HepG2 (cell line): ENCODE measurements around the gene CHD9. TPM values are rescaled to one million over a fixed set of nuclear protein-coding genes. Genes with fewer than 3 reads are reported as not detected.

Source experiments
- ESRRA ChIP-seq: sonication (generic); formaldehyde crosslinking; IDR thresholded peaks from 2 replicates; pipeline ENCODE4 v1.5.1; 2020; ENCODE audit warnings: mild to moderate bottlenecking, low read depth, missing genetic modification reagents
- FOXO1 ChIP-seq: sonication (generic); formaldehyde crosslinking; IDR thresholded peaks from 2 replicates; pipeline ENCODE4 v1.4.0; 2020; ENCODE audit warnings: missing genetic modification reagents
- GFI1 ChIP-seq: sonication (generic); formaldehyde crosslinking; IDR thresholded peaks from 2 replicates; pipeline ENCODE4 v1.5.0; 2020; ENCODE audit warnings: missing genetic modification reagents, mild to moderate bottlenecking, borderline replicate concordance
- HNRNPL ChIP-seq: fragments of 200-400 bp; formaldehyde crosslinking; IDR thresholded peaks from 2 replicates; pipeline ENCODE4 v1.6.1; 2017; ENCODE audit warnings: mild to moderate bottlenecking, low read depth, low read length
- KAT2B ChIP-seq: fragments of 150-350 bp; IDR thresholded peaks from 2 replicates; pipeline ENCODE4 v1.6.1; 2014; ENCODE audit warnings: low read depth, low read length, borderline replicate concordance
- MYNN ChIP-seq: sonication (generic); formaldehyde crosslinking; IDR thresholded peaks from 2 replicates; pipeline ENCODE4 v1.4.0; 2020; ENCODE audit warnings: mild to moderate bottlenecking, low read depth, missing genetic modification reagents
- NAIF1 ChIP-seq: sonication (generic); formaldehyde crosslinking; IDR thresholded peaks from 2 replicates; pipeline ENCODE4 v1.5.0; 2020; ENCODE audit warnings: mild to moderate bottlenecking, missing genetic modification reagents, borderline replicate concordance
- NFAT5 ChIP-seq: sonication (generic); formaldehyde crosslinking; IDR thresholded peaks from 2 replicates; pipeline ENCODE4 v1.4.0; 2020; ENCODE audit warnings: missing genetic modification reagents
- PCBP2 ChIP-seq: fragments of 200-400 bp; formaldehyde crosslinking; optimal IDR thresholded peaks from 2 replicates; pipeline ENCODE3; 2018; ENCODE audit warnings: low read length, low read depth; ENCODE audit not compliant: poor library complexity, severe bottlenecking
- RFXANK ChIP-seq: IDR thresholded peaks from 2 replicates; pipeline ENCODE4 v1.6.1; 2016
- ZNF687 ChIP-seq: sonication (generic); formaldehyde crosslinking; IDR thresholded peaks from 2 replicates; pipeline ENCODE4 v1.5.1; 2020; ENCODE audit warnings: mild to moderate bottlenecking, missing genetic modification reagents, moderate library complexity
- polyA plus RNA-seq, 8 experiments: library from polyadenylated mRNA; depleted of rRNA in 3 of 8; stranded (reverse) in 7 of 8; unstranded in 1 of 8; fragments of >200 nt; fragmentation: Illumina TruSeq in 4 of 8; extraction: Trizol in 4 of 8; gene quantifications; 2 replicates each; pipeline versions ENCODE4 v1.2.1 to v1.2.3, GENCODE V29; 2011 to 2016; ENCODE audit warnings: low read depth in 4 of 8, missing spikeins in 1 of 8, mixed read lengths in 1 of 8; ENCODE audit not compliant: insufficient read depth in 1 of 8
- total RNA-seq, 5 experiments: library from RNA; depleted of rRNA; stranded (reverse); fragments of >200 nt; fragmentation: Illumina TruSeq; extraction: Trizol; gene quantifications; 2 replicates each; pipeline ENCODE4 v1.2.3, GENCODE V29; 2016; ENCODE audit warnings: low read depth in 1 of 5
- TF ChIP-seq, protein P1 (sequence below): sonication (generic); formaldehyde crosslinking; IDR thresholded peaks from 2 replicates; pipeline ENCODE4 v1.4.0; 2020; ENCODE audit warnings: missing genetic modification reagents, mild to moderate bottlenecking, borderline replicate concordance
- TF ChIP-seq, protein P2 (sequence below): sonication (generic); formaldehyde crosslinking; IDR thresholded peaks from 2 replicates; pipeline ENCODE4 v1.9.0; 2022; ENCODE audit warnings: low read depth, missing genetic modification reagents

CHD9 gene
- total and polyA plus RNA-seq, 2 of the 13 experiments (the other 11 are each of a cell fraction or from before 2014, with no cell fraction given) = 23.4 to 27.7 TPM

DNA sequence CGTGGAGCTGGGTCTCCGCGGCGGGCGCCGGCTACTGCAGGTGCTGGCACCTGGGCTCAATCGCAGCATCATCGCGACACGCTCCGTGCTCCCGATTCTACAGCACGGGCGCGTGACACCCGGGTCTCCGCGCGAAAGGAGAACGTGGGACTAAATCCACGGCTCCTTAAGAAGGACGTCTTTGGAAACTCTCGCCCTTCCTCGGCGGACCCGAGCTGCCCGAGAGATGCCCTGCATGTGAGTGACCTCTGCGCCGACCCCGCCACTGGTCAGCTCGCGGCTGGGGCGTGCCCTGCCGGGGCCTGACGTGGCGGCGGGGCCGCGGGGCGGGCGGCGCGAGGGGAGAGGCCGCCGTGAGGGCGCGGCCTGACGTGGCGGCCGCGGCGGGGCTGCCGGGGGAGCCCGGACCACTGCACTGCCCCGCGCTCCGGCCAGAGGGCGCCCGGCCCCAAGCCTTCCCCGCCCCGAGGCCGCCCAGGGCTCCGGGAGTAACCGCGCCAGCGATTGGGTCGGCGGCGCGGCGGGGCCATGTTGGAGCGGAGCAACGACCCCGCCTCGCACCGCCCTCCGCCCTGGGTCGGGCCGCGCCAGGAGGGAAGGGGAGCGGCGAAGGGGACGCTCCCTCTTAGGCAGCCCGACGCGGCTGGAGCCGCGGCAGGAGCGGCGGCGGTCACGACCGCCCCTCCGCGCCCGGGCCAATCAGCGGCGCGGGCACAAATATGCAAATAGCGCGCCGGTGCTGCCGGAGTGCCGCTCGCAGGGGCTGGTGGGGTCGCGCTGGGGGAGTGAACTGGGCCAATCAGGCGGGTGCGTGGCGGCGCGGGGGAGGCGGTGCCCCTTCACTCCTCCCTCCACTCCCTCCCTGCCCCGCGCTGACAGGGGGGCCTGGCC is 75.6 kb downstream of the CHD9 start (continued):
- peak; percentile 75; the same call in 1 of the 2 replicates for TF ChIP-seq HNRNPL
- no peak for TF ChIP-seq RFXANK (CRISPR knock-in tag)
- TF ChIP-seq ZNF687 (CRISPR knock-in tag) = peak; percentile 89
- TF ChIP-seq, protein P1, sequence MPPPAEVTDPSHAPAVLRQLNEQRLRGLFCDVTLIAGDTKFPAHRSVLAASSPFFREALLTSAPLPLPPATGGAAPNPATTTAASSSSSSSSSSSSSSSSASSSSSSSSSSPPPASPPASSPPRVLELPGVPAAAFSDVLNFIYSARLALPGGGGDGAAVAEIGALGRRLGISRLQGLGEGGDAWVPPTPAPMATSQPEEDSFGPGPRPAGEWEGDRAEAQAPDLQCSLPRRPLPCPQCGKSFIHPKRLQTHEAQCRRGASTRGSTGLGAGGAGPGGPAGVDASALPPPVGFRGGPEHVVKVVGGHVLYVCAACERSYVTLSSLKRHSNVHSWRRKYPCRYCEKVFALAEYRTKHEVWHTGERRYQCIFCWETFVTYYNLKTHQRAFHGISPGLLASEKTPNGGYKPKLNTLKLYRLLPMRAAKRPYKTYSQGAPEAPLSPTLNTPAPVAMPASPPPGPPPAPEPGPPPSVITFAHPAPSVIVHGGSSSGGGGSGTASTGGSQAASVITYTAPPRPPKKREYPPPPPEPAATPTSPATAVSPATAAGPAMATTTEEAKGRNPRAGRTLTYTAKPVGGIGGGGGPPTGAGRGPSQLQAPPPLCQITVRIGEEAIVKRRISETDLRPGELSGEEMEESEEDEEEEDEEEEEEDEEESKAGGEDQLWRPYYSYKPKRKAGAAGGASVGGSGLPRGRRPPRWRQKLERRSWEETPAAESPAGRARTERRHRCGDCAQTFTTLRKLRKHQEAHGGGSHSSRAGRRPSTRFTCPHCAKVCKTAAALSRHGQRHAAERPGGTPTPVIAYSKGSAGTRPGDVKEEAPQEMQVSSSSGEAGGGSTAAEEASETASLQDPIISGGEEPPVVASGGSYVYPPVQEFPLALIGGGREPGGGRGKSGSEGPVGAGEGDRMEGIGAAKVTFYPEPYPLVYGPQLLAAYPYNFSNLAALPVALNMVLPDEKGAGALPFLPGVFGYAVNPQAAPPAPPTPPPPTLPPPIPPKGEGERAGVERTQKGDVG (CRISPR knock-in tag) = peak; percentile 60
- TF ChIP-seq GFI1 = peak; percentile 56; the same call in 1 of the 2 replicates
- no peak for TF ChIP-seq MYNN (CRISPR knock-in tag)
- no peak for TF ChIP-seq PCBP2
- TF ChIP-seq FOXO1 = peak; percentile 22; the same call in 1 of the 2 replicates
- TF ChIP-seq ESRRA (CRISPR knock-in tag) = peak; percentile 88; the same call in 1 of the 2 replicates
- no peak for TF ChIP-seq NAIF1 (CRISPR knock-in tag)
- no peak for TF ChIP-seq KAT2B
- no peak; the same call in 1 of the 2 replicates for TF ChIP-seq NFAT5 (CRISPR knock-in tag)
- TF ChIP-seq, protein P2, sequence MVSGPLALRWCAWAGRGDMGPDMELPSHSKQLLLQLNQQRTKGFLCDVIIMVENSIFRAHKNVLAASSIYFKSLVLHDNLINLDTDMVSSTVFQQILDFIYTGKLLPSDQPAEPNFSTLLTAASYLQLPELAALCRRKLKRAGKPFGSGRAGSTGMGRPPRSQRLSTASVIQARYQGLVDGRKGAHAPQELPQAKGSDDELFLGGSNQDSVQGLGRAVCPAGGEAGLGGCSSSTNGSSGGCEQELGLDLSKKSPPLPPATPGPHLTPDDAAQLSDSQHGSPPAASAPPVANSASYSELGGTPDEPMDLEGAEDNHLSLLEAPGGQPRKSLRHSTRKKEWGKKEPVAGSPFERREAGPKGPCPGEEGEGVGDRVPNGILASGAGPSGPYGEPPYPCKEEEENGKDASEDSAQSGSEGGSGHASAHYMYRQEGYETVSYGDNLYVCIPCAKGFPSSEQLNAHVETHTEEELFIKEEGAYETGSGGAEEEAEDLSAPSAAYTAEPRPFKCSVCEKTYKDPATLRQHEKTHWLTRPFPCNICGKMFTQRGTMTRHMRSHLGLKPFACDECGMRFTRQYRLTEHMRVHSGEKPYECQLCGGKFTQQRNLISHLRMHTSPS = peak; percentile 79
